NCI-H1436 (cell line): ENCODE measurements around the gene PCDHGB7.
A peak's percentile ranks its signal among the peaks of the same experiment; 100 is the strongest.
"Not testable (repeated sequence)": the region's sequence is repeated elsewhere in the genome, so short reads cannot be mapped to it uniquely, and the experiment has no call there.

ENCODE experiments used
- DNase-seq: peaks from one replicate; lab custom pipeline; 2025; lab: John Stamatoyannopoulos, UW

Gene PCDHGB7

DNA sequence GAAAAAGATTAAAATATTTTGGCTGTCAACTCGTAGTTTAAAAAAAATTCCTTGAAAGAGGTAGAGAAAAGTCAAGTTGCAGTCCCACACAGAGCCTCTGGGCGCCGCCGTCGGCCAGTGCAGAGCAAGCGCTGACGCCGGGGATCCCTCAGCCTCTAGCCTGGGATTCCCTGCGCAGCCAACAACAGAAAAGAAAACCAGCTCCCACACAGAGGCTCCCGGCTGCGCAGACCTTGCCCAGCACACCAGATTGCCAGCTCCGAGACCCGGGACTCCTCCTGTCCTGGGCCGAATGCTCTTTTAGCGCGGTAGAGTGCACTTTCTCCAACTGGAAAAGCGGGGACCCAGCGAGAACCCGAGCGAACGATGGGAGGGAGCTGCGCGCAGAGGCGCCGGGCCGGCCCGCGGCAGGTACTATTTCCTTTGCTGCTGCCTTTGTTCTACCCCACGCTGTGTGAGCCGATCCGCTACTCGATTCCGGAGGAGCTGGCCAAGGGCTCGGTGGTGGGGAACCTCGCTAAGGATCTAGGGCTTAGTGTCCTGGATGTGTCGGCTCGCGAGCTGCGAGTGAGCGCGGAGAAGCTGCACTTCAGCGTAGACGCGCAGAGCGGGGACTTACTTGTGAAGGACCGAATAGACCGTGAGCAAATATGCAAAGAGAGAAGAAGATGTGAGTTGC lies at the start of gene PCDHGB7:
Gene PCDHGB7 (plus strand): TSS at position 184 of the 679 bp plus-strand sequence. CDS start 183 bp downstream, at position 367.
- peak; percentile 70 for DNase-seq

DNA sequence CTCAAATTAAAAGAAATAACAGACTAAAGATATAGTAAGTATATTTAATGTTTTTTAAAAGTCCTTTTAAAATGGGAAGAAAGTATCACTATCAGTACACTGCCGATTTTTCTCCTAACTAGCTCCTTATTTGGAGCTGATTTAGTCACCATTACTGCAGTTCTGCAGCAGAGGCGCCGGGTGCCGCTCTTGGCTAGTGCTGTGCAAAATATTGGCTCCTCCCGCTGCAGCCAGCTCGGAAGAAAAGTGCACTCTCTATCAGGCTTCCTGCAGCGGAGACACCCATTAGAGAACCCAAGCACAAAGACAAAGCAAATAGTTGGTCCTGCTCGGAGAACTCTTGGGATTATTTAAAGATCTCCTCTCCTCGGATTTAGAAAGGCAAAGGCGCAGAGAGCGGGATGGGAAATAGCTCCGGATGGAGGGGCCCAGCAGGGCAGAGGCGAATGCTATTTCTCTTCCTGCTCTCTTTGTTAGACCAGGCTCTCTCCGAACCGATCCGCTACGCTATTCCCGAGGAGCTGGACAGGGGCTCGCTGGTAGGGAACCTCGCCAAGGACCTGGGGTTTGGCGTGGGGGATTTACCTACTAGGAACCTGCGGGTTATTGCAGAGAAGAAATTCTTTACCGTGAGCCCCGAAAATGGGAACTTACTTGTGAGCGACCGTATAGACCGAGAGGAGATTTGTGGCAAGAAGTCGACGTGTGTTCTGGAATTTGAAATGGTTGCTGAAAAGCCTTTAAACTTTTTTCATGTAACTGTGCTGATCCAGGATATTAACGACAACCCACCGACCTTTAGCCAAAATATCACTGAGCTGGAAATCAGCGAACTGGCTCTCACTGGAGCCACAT lies 47.3 kb upstream of the PCDHGB7 start, which contains the start of gene PCDHGB3:
Gene PCDHGB3 (plus strand): TSS at position 249 of the 855 bp plus-strand sequence. CDS start 153 bp downstream, at position 402.
- no peak for DNase-seq

DNA sequence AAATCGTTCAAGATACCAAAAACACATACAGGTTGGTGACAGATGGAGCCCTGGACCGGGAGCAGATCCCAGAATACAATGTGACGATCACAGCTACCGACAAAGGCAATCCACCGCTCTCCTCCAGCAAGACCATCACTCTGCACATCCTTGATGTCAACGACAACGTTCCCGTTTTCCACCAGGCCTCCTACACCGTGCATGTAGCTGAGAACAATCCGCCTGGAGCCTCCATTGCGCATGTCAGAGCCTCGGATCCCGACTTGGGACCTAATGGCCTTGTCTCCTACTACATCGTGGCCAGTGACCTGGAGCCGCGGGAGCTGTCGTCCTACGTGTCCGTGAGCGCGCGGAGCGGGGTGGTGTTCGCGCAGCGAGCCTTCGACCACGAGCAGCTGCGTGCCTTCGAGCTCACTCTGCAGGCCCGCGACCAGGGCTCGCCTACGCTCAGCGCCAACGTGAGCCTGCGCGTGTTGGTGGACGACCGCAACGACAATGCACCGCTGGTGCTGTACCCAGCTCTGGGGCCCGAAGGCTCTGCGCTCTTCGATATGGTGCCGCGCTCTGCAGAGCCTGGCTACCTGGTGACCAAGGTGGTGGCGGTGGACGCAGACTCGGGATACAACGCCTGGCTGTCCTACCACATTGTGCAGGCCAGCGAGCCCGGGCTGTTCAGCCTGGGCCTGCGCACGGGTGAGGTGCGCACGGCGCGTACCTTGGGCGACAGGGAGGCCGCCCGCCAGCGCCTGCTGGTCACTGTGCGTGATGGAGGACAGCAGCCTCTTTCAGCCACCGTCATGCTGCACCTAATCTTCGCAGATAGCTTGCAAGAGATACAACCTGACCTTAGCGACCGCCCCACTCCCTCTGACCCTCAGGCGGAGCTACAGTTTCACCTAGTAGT lies 45.7 kb upstream of the PCDHGB7 start:
- DNase-seq, result no peak

- no peak for DNase-seq
These were observed 43.7 kb upstream of the PCDHGB7 start, which contains the start of gene PCDHGA6 for GRCh38 chr5:141373673-141374317. TSS of gene PCDHGA6 (plus strand) at chr5:141373891. CDS start at chr5:141374084, 193 bp downstream.

- DNase-seq, result no peak
These were observed 42.9 kb upstream of the PCDHGB7 start for GRCh38 chr5:141374627-141375026.

DNA sequence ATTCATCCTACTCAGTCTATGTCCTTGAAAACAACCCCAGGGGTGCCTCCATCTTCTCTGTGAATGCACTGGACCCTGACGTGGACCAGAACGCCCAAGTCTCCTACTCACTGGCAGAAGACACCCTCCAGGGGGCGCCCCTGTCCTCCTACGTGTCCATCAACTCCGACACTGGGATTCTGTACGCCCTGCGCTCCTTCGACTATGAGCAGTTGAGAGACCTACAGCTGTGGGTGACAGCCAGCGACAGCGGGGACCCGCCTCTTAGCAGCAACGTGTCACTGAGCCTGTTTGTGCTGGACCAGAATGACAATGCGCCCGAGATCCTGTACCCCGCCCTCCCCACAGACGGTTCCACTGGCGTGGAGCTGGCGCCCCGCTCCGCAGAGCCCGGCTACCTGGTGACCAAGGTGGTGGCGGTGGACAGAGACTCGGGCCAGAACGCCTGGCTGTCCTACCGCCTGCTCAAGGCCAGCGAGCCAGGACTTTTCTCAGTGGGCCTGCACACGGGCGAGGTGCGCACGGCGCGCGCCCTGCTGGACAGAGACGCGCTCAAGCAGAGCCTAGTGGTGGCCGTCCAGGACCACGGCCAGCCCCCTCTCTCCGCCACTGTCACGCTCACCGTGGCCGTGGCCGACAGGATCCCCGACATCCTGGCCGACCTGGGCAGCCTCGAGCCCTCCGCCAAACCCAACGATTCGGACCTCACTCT lies 41.9 kb upstream of the PCDHGB7 start:
- not testable (repeated sequence) for DNase-seq

DNA sequence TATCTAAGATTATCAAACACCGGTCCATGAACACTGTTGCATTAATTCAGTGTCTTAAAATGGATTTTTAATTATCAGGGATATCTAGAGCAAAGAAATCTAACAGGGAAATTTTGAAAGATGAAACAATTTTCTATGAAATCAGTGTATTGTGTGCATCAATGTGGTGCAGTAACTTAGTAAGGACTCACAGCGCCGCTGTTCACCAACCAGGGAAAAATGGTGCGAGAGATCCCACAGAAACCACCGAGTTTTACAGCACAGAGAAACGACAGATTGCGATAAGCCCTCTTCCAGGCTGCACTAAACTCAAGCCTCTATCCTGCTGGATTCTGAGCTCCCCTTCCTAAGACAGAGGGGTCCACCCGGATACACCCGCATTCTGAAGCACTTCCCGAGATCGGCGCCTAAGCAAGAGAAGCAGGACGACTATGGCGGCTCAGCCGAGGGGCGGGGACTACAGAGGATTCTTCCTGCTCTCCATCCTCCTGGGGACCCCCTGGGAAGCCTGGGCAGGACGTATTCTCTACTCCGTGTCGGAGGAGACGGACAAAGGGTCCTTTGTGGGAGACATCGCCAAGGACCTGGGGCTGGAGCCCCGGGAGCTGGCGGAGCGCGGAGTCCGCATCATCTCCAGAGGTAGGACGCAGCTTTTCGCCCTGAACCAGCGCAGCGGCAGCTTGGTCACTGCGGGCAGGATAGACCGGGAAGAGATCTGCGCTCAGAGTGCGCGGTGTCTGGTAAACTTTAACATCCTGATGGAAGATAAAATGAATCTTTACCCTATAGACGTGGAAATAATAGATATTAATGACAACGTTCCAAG lies 34.8 kb upstream of the PCDHGB7 start, which contains the start of gene PCDHGA7:
Gene PCDHGA7 (plus strand): TSS at position 274 of the 826 bp plus-strand sequence. CDS start 158 bp downstream, at position 432.
- DNase-seq, result no peak

DNA sequence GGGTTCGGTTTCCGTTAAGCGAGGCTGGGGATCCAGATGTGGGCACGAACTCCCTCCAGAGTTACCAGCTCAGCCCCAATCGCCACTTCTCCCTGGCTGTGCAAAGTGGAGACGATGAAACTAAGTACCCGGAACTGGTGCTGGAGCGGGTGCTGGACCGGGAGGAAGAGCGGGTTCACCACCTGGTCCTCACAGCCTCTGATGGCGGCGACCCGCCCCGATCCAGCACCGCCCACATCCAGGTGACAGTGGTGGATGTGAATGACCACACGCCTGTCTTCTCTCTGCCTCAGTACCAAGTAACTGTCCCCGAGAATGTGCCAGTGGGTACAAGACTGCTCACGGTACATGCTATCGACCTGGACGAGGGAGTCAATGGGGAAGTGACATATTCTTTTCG lies 34.1 kb upstream of the PCDHGB7 start:
- no peak for DNase-seq

GRCh38 chr5:141384471-141385267 lies 32.8 kb upstream of the PCDHGB7 start:
- DNase-seq, result no peak

GRCh38 chr5:141387557-141388311 lies 29.7 kb upstream of the PCDHGB7 start, which contains the start of gene PCDHGB4:
TSS of gene PCDHGB4 (plus strand) at chr5:141387698. CDS start at chr5:141387885, 187 bp downstream.
- not testable (repeated sequence) for DNase-seq

DNA sequence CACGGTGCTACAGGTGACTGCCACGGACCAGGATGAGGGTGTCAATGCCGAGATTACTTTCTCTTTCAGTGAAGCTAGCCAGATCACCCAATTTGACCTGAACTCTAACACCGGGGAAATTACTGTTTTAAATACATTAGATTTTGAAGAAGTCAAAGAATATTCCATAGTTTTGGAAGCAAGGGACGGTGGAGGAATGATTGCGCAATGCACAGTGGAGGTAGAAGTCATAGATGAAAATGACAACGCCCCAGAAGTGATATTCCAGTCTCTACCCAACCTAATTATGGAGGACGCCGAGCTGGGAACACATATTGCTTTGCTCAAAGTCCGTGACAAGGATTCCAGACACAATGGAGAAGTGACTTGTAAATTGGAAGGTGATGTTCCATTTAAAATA lies 28.8 kb upstream of the PCDHGB7 start:
- DNase-seq, result no peak

GRCh38 chr5:141389153-141390042 lies 28.1 kb upstream of the PCDHGB7 start:
- DNase-seq, result no peak

- no peak for DNase-seq
These were observed 24.9 kb upstream of the PCDHGB7 start, which contains the start of gene PCDHGA8 for GRCh38 chr5:141392429-141393198. TSS of gene PCDHGA8 (plus strand) at chr5:141392633. CDS start at chr5:141392814, 181 bp downstream.

DNA sequence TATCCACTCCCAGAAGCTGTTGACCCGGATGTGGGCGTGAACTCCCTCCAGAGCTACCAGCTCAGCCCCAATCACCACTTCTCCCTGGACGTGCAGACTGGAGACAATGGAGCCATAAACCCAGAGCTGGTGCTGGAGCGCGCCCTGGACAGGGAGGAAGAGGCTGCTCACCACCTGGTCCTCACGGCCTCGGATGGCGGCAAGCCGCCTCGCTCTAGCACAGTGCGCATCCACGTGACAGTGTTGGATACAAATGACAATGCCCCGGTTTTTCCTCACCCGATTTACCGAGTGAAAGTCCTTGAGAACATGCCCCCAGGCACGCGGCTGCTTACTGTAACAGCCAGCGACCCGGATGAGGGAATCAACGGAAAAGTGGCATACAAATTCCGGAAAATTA lies 24.2 kb upstream of the PCDHGB7 start:
- no peak for DNase-seq

DNA sequence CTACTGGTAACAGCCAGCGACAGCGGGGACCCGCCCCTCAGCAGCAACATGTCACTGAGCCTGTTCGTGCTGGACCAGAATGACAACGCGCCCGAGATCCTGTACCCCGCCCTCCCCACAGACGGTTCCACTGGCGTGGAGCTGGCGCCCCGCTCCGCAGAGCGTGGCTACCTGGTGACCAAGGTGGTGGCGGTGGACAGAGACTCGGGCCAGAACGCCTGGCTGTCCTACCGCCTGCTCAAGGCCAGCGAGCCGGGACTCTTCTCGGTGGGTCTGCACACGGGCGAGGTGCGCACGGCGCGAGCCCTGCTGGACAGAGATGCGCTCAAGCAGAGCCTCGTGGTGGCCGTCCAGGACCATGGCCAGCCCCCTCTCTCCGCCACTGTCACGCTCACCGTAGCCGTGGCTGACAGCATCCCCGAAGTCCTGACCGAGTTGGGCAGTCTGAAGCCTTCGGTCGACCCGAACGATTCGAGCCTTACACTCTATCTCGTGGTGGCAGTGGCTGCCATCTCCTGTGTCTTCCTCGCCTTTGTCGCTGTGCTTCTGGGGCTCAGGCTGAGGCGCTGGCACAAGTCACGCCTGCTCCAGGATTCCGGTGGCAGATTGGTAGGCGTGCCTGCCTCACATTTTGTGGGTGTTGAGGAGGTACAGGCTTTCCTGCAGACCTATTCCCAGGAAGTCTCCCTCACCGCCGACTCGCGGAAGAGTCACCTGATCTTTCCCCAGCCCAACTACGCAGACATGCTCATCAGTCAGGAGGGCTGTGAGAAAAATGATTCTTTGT lies 22.9 kb upstream of the PCDHGB7 start:
- DNase-seq, result not testable (repeated sequence)
